Dedifferentiated amniotic fluid mesenchymal stem cell (primary cell): ENCODE results near the gene DGUOK.
"Not testable (repeated sequence)": the region's sequence is repeated elsewhere in the genome, so short reads cannot be mapped to it uniquely, and the experiment has no call there.

Source experiments
- DNase-seq: peaks from one replicate; pipeline ENCODE4 v3.0.0-alpha.2; 2016; ENCODE audit errors: extremely low spot score

DGUOK gene

GRCh38 chr2:73899801-73900336, 26.8 kb upstream of the DGUOK start:
- no peak for DNase-seq

GRCh38 chr2:73901143-73901542, 25.5 kb upstream of the DGUOK start:
- DNase-seq = no peak

DNA sequence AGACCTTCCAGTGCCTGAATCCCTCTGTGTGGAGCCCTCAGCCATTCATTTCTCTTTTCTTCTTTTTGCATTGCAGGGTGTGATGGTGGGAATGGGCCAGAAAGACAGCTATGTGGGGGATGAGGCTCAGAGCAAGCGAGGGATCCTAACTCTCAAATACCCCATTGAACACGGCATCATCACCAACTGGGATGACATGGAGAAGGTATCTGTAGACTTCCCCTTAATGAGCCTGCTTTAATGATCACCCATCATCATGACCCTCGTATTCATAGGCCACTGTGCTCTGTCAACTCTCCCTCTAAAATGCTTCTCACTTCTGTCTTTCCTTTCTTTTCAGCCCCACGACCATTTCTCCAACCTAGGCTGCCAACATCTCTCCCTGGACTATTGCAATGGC, 24.4 kb upstream of the DGUOK start:
- DNase-seq = no peak

GRCh38 chr2:73903313-73903712, 23.4 kb upstream of the DGUOK start:
- DNase-seq = no peak

DNA sequence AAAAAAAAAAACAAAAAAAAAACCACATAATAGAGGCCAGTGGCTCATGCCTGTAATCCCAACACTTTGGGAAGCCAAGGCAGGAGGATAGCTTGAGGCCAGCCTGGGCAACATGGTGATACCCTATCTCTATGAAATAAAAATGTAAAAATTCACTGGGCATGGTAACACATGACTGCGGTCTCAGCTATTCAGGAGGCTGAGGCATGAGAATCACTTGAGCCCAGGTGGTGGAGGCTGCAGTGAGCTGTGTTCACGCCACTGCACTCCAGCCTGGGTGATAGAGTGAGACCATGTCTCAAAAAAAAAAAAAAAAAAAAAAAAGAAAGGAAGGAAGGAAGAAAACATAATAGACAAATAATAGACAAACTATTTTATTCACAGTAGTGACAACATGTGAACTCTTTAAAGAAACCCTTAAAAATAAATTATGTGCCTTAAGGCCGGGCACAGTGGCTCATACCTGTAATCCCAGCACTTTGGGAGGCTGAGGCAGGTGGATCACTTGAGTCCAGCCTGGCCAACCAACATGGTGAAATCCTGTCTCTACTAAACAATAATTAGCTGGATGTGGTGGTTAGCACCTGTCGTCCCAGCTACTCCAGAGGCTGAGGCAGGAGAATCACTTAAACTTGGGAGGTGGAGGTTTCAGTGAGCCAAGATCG, 22.6 kb upstream of the DGUOK start:
- DNase-seq = not testable (repeated sequence)

GRCh38 chr2:73904952-73905351, 21.7 kb upstream of the DGUOK start:
- no peak for DNase-seq

DNA sequence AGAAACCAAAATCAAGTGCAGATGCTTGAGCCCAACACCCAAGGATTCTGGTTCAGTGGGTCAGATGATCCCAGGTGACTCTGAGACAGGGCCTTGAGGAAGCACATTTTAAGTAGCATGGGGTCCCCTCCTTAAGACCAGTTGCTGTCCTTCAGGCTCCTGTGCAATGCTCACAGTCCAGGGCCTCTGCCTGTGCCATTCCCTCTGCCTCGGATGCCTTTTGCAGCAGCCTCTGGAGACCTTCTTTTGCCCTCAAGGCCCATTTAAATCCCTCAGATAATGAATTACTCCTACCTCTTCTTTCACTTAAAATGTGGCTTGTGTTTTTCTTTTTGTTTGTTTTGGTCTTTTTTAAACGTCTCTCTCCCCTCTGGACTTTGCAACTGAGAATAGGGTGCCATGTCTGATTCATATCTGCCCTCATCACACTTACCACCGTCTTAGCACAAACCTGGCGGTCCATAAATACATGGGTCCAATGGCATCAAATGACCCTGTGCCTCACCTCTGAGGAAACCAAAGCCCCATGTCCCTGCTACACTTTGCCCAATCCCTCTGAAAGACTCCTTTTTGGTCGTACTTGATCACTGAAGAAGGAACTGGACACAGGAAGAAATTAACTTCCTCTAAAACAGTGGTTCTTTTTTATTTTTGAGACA, 19.7 kb upstream of the DGUOK start:
- DNase-seq = no peak

GRCh38 chr2:73907840-73908452, 18.7 kb upstream of the DGUOK start:
- DNase-seq = no peak

- no peak for DNase-seq
Observed at GRCh38 chr2:73908689-73909652, 17.7 kb upstream of the DGUOK start.

DNA sequence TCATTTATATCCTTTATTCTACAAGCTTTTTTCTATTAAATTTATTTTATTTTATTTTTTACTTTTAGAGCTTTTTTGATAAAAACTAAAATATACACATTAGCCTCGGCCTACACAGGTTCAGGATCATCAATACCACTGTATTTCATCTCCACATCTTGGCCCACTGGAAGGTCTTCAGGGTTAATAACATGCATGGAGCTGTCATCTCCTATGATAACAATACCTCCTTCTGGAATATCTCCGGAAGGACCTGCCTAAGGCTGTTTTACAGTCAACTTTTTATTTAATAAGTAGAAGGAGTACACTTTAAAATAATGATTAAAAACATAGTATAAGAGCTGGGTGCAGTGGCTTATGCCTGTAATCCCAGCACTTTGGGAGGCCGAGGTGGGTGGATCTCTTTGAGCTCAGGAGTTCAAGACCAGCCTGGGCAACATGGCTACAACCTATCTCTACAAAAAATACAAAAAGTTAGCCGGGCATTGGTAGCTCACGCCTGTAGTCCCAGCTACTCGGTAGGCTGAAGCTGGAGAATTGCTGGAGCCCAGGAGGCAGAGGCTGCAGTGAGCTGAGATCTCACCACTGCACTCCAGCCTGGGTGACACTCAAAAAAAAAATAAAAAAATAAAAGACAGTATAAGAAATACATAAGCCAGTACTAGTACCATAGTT, 15.7 kb upstream of the DGUOK start:
- DNase-seq = no peak

DNA sequence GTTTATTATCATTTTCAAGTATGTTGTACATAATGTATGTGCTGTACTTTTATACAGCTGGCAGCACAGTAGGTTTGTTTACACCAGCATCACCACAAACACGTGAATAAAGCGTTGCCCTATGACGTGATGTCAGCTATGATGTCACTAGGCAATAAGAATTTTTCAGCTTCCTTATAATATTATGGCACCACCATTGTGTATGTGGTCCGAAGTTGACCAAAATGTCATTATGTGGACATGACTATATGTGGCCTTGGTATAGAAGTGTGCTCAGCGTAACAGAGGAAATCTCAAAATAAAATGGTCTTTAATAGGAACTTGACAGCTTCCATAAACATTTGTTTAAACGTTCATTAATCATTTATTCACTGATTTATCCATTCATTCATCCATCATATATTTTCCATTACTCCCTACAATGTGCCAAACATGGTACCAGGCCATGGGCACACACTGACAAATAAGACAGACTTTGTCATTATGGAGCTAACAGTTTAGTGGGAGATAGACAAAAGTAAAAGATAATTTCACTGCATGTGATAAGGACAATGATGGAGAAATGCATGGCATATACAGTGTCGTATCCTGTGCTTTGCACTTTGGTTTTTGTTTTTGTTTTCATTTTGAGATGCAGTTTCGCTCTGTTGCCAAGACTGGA, 15.0 kb upstream of the DGUOK start:
- no peak for DNase-seq

GRCh38 chr2:73913414-73914054, 13.1 kb upstream of the DGUOK start:
- no peak for DNase-seq

DNA sequence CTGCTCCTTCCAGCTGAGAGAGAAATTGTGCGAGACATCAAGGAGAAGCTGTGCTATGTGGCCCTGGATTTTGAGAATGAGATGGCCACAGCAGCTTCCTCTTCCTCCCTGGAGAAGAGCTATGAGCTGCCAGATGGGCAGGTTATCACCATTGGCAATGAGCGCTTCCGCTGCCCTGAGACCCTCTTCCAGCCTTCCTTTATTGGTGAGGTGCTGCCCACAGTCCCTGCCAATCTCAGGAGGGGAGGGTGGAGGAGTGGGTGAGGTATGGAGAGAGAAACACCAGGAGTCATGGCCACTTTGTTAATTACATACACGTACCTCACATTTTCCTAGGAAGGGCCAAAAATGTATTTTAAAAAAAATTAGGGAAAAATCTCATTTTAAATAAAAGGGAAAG, 12.0 kb upstream of the DGUOK start:
- no peak for DNase-seq

- DNase-seq = no peak
Observed at GRCh38 chr2:73915437-73915993, 11.2 kb upstream of the DGUOK start.

DNA sequence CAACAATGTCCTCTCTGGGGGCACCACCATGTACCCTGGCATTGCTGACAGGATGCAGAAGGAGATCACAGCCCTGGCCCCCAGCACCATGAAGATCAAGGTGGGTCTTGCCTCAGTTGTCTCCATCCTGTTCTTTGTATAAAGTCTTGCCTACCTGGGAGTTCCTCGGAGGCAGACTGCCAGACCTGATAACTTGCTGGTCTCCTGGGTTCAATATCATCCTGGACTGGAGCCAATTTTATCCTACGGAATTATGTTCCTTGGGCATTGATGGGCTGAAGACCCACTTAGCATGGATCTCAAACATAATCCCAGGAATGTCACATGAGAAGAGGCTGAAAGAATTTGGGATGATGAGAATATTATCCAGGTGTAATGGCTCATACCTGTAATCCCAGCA, 10.0 kb upstream of the DGUOK start:
- no peak for DNase-seq

- no peak for DNase-seq
Observed at GRCh38 chr2:73917296-73917695, 9.4 kb upstream of the DGUOK start.

- no peak for DNase-seq
Observed at GRCh38 chr2:73917696-73918207, 8.9 kb upstream of the DGUOK start.

DNA sequence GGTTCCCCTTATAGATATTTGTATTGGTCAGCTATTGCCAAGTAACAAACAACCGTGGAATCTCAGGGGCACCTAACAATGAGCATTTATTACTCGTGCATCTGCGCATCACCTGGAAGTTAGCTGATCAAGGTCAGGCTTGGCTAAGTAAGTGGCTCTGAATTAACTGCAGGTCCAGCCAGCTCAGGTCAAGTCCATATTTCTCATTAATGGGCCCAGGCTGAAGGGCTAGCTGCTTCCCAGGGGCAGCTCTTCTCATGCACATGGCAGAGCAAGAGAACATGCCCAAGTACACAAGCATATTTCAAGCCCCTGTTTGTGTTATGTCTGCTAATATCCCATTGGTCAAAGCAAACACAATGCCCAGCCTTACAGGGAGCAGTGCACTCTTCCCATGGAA, 7.8 kb upstream of the DGUOK start:
- DNase-seq = no peak

- DNase-seq = no peak
Observed at GRCh38 chr2:73919596-73920228, 7.0 kb upstream of the DGUOK start.
